H1 (cell line): ENCODE data around the gene TSKS. TPM values are rescaled to one million over a fixed set of nuclear protein-coding genes. Genes with fewer than 3 reads are reported as not detected.

Experiments used
- CTCF ChIA-PET: fragments of 300-600 bp; sonication (Branson Sonifier 250); formaldehyde crosslinking; loops from one replicate; lab custom pipeline; 2021; ENCODE audit not compliant: partially characterized antibody; lab: Charles Lee
- POLR2A ChIA-PET: fragments of 300-600 bp; sonication (Branson Sonifier 250); formaldehyde crosslinking; loops from one replicate; lab custom pipeline; 2021; ENCODE audit warnings: inconsistent platforms; ENCODE audit not compliant: partially characterized antibody; lab: Charles Lee
- DNase-seq, 2 experiments: peaks; one replicate each; pipeline versions ENCODE4 v3.0.0 to v3.0.0-alpha.2; 2010 to 2022; ENCODE audit warnings: low spot score in 2 of 2, low read depth in 1 of 2, mixed read lengths in 1 of 2
- FAIRE-seq: peaks from 2 replicates; lab custom pipeline; 2011; peaks lifted over from hg19 to GRCh38; lab: Jason Lieb, UNC
- H2AFZ ChIP-seq: 2 replicates; pipeline ENCODE4 v1.8.1; 2012; ENCODE audit warnings: low read length, inconsistent platforms
- H2AK5ac ChIP-seq: 2 replicates; pipeline ENCODE4 v1.6.1; 2013; ENCODE audit warnings: low read depth, low read length
- H2BK120ac ChIP-seq: replicated peaks from 2 replicates; pipeline ENCODE3; 2013; ENCODE audit warnings: low read depth, low read length, inconsistent platforms
- H2BK12ac ChIP-seq: 2 replicates; pipeline ENCODE4 v1.6.1; 2013; ENCODE audit warnings: low read depth, low read length
- H2BK15ac ChIP-seq: 2 replicates; pipeline ENCODE4 v1.6.1; 2013; ENCODE audit warnings: low read length
- H2BK20ac ChIP-seq: 2 replicates; pipeline ENCODE4 v1.6.1; 2013; ENCODE audit warnings: low read length
- H2BK5ac ChIP-seq: 2 replicates; pipeline ENCODE4 v1.6.1; 2013; ENCODE audit warnings: low read depth, low read length
- H3K14ac ChIP-seq: 2 replicates; pipeline ENCODE4 v1.6.1; 2013; ENCODE audit warnings: inconsistent platforms; ENCODE audit not compliant: insufficient read length
- H3K18ac ChIP-seq: 2 replicates; pipeline ENCODE4 v1.6.1; 2013; ENCODE audit warnings: low read length; ENCODE audit errors: extremely low read depth
- H3K23ac ChIP-seq: 2 replicates; pipeline ENCODE4 v1.6.1; 2013; ENCODE audit warnings: inconsistent platforms; ENCODE audit not compliant: insufficient read length
- H3K23me2 ChIP-seq: 2 replicates; pipeline ENCODE4 v1.6.1; 2013; ENCODE audit warnings: low read depth, low read length
- H3K27ac ChIP-seq: 2 replicates; pipeline ENCODE4 v1.6.1; 2011; ENCODE audit warnings: low read depth, low read length, inconsistent platforms
- H3K27me3 ChIP-seq, 4 experiments: replicated peaks in 1 of 4; 1 replicate in 1 of 4; 2 replicates in 3 of 4; pipeline versions ENCODE4 v1.6.1 to v1.8.1; 2011 to 2013; ENCODE audit warnings: low read length in 3 of 4, mild to moderate bottlenecking in 3 of 4, inconsistent platforms in 2 of 4, mixed read lengths in 2 of 4, moderate library complexity in 1 of 4; ENCODE audit not compliant: control insufficient read depth in 3 of 4, insufficient read depth in 3 of 4; ENCODE audit errors: extremely low read depth in 1 of 4
- H3K36me3 ChIP-seq, 4 experiments: 2 replicates each; pipeline versions ENCODE4 v1.6.1 to v1.8.1; 2011 to 2013; ENCODE audit warnings: mild to moderate bottlenecking in 4 of 4, low read length in 3 of 4, moderate library complexity in 2 of 4, control low read depth in 1 of 4, inconsistent platforms in 1 of 4; ENCODE audit not compliant: insufficient read depth in 4 of 4, control insufficient read depth in 2 of 4
- H3K4ac ChIP-seq: replicated peaks from 2 replicates; pipeline ENCODE3; 2013; ENCODE audit warnings: low read length, low read depth, mixed read lengths, inconsistent platforms; ENCODE audit not compliant: insufficient read length
- H3K4me1 ChIP-seq, 4 experiments: replicated peaks in 1 of 4; 1 replicate in 1 of 4; 2 replicates in 3 of 4; pipeline versions ENCODE4 v1.6.1 to v1.8.1; 2011 to 2013; ENCODE audit warnings: low read length in 3 of 4, inconsistent platforms in 2 of 4, mixed read lengths in 1 of 4; ENCODE audit not compliant: insufficient read depth in 4 of 4, control insufficient read depth in 3 of 4
- H3K4me2 ChIP-seq, 2 experiments: 2 replicates each; pipeline versions ENCODE4 v1.6.1 to v1.8.1; 2011 to 2013; ENCODE audit warnings: low read depth in 2 of 2, low read length in 2 of 2, control low read depth in 1 of 2, inconsistent platforms in 1 of 2, mild to moderate bottlenecking in 1 of 2; ENCODE audit not compliant: insufficient read depth in 1 of 2
- H3K4me3 ChIP-seq, 4 experiments: fragments of 200-600, 300-600 bp in 1 of 4; sonication (generic), shearing (Covaris generic), sonication (Bioruptor Twin) in 1 of 4; 2 replicates each; pipeline versions ENCODE4 v1.5.1 to v1.8.1; 2011 to 2016; ENCODE audit warnings: low read length in 4 of 4, low read depth in 3 of 4, control low read depth in 2 of 4, inconsistent platforms in 2 of 4, mild to moderate bottlenecking in 2 of 4, mixed read lengths in 1 of 4, moderate library complexity in 1 of 4; ENCODE audit not compliant: insufficient read depth in 2 of 4; ENCODE audit errors: extremely low read depth in 1 of 4
- H3K56ac ChIP-seq: replicated peaks from 2 replicates; pipeline ENCODE3; 2013; ENCODE audit warnings: low read depth, mild to moderate bottlenecking, mixed read lengths, low read length, inconsistent platforms; ENCODE audit not compliant: insufficient read length
- H3K79me1 ChIP-seq: 2 replicates; pipeline ENCODE4 v1.6.1; 2013; ENCODE audit warnings: low read depth, low read length, control low read depth
- H3K79me2 ChIP-seq, 2 experiments: 2 replicates each; pipeline versions ENCODE4 v1.6.1 to v1.8.1; 2012 to 2013; ENCODE audit warnings: low read length in 2 of 2, mild to moderate bottlenecking in 2 of 2, inconsistent platforms in 1 of 2; ENCODE audit not compliant: insufficient read depth in 2 of 2, control insufficient read depth in 1 of 2
- H3K9ac ChIP-seq, 4 experiments: replicated peaks in 1 of 4; 1 replicate in 1 of 4; 2 replicates in 3 of 4; pipeline versions ENCODE4 v1.6.1 to v1.8.1; 2011 to 2013; ENCODE audit warnings: low read depth in 3 of 4, low read length in 3 of 4, control low read depth in 2 of 4, mild to moderate bottlenecking in 2 of 4, moderate library complexity in 2 of 4, inconsistent platforms in 1 of 4; ENCODE audit errors: extremely low read depth in 1 of 4
- H3K9me3 ChIP-seq, 2 experiments: 2 replicates each; pipeline versions ENCODE4 v1.6.1 to v1.8.1; 2012 to 2013; ENCODE audit warnings: mild to moderate bottlenecking in 2 of 2, moderate library complexity in 2 of 2, control low read depth in 1 of 2, inconsistent platforms in 1 of 2, low read depth in 1 of 2, low read length in 1 of 2, mixed read lengths in 1 of 2; ENCODE audit not compliant: insufficient read depth in 2 of 2
- H4K20me1 ChIP-seq, 2 experiments: replicated peaks in 1 of 2; 2 replicates each; pipeline versions ENCODE3 to v1.8.1; 2011 to 2013; ENCODE audit warnings: inconsistent platforms in 2 of 2, low read length in 2 of 2, mild to moderate bottlenecking in 1 of 2; ENCODE audit not compliant: insufficient read depth in 2 of 2, control insufficient read depth in 1 of 2
- H4K5ac ChIP-seq: 2 replicates; pipeline ENCODE4 v1.6.1; 2013; ENCODE audit warnings: low read length, low read depth, mixed read lengths, inconsistent platforms; ENCODE audit not compliant: insufficient read length
- H4K8ac ChIP-seq: 2 replicates; pipeline ENCODE4 v1.8.0; 2013; ENCODE audit warnings: mild to moderate bottlenecking, moderate library complexity, low read length, inconsistent platforms; ENCODE audit not compliant: insufficient read depth; ENCODE audit errors: extremely low read depth
- H4K91ac ChIP-seq: replicated peaks from 2 replicates; pipeline ENCODE3; 2013; ENCODE audit warnings: low read length, mixed read lengths, inconsistent platforms; ENCODE audit not compliant: insufficient read length
- MAX ChIP-seq: IDR thresholded peaks from 2 replicates; pipeline ENCODE4 v1.6.1; 2012; ENCODE audit warnings: inconsistent platforms
- SP4 ChIP-seq: IDR thresholded peaks from 2 replicates; pipeline ENCODE4 v1.6.1; 2012; ENCODE audit warnings: low read length, inconsistent platforms
- TAF7 ChIP-seq: optimal IDR thresholded peaks from 2 replicates; pipeline ENCODE3; 2011; ENCODE audit warnings: low read depth, mild to moderate bottlenecking, inconsistent platforms, low read length, moderate library complexity, borderline replicate concordance
- WGBS, 2 experiments: shearing (Covaris generic) in 1 of 2; methylation state at CpG; one replicate each; pipeline versions ENCODE4 v1.1.6 to v1.1.7; 2013 to 2015; ENCODE audit warnings: low lambda C conversion rate in 2 of 2, mixed read lengths in 2 of 2, inconsistent platforms in 1 of 2, low coverage in 1 of 2, missing lambda C conversion rate in 1 of 2; ENCODE audit not compliant: insufficient replicate concordance in 2 of 2, insufficient coverage in 1 of 2, insufficient read length in 1 of 2; ENCODE audit errors: extremely low coverage in 1 of 2, missing lambda C conversion rate in 1 of 2; 5-methylcytosine and 5-hydroxymethylcytosine counted together
- polyA plus RNA-seq, 7 experiments: library from polyadenylated mRNA; depleted of rRNA in 3 of 7; stranded (reverse) in 5 of 7; unstranded in 2 of 7; fragments of >200 nt in 5 of 7; fragments of 200-250 nt in 2 of 7; gene quantifications; 1 replicate in 5 of 7; 2 replicates in 1 of 7; 4 replicates in 1 of 7; pipeline versions ENCODE4 v1.2.1 to v1.2.3, GENCODE V29; 2011 to 2013; ENCODE audit warnings: missing spikeins in 2 of 7, mixed read lengths in 2 of 7
- total RNA-seq: library from RNA; stranded (reverse); fragmentation: NEBNext Ultra II Directional; extraction: Animal tissue kit (Norgen Biotek cat#: 25700); gene quantifications from 2 replicates; pipeline ENCODE4 v1.2.1, GENCODE V29; 2021

The TSKS gene
- total and polyA plus RNA-seq, 2 of the 8 experiments (the other 6 are each of a cell fraction or from before 2014, with no cell fraction given): 0.21 TPM; not detected in 1

GRCh38 chr19:49700563-49700962, 62.5 kb downstream of the TSKS start:
- H3K4me3 ChIP-seq: no peak overlapping the region
- H4K8ac ChIP-seq: no peak overlapping the region; the same call in 1 of the 2 replicates
- no peak overlapping the region for H3K14ac ChIP-seq
- no peak overlapping the region for H2AK5ac ChIP-seq
- no peak overlapping the region for H3K18ac ChIP-seq
- no peak overlapping the region for H2AFZ ChIP-seq
- POLR2A ChIA-PET: interaction anchor here (0.6 to 3.9 kb wide), 9 partner anchors 9 to 97 kb away, joined by 3 to 14 read pairs (median 4); partner anchors contain the start of genes ADM5 and CPT1C
- H4K5ac ChIP-seq: no peak overlapping the region
- CTCF ChIA-PET: interaction anchor here (0.6 to 1.2 kb wide), 5 partner anchors 11 to 130 kb away, joined by 3 to 4 read pairs (median 3); partner anchors contain the start of gene ADM5
- H3K4me1 ChIP-seq: no peaks in the 10 kb centered on the region
- H3K79me2 ChIP-seq: no peaks in the 10 kb centered on the region
- H4K91ac ChIP-seq: no peak overlapping the region
- no peak overlapping the region for H3K4ac ChIP-seq
- no peak overlapping the region for H3K4me2 ChIP-seq
- no peak overlapping the region for H3K23ac ChIP-seq
- no peak overlapping the region for H2BK120ac ChIP-seq
- no peak overlapping the region for H3K56ac ChIP-seq
- no peaks in the 10 kb centered on the region for H3K27me3 ChIP-seq
- TF ChIP-seq MAX: no peak
- TF ChIP-seq SP4: no peak
- TF ChIP-seq TAF7: no peak
- peaks cover 8 to 26% (median 19%) of the 10 kb centered on the region in 4 experiments for H3K36me3 ChIP-seq
- no peaks in the 10 kb centered on the region for H3K79me1 ChIP-seq
- H2BK5ac ChIP-seq: no peak overlapping the region
- no peak overlapping the region for H3K9ac ChIP-seq
- no peak overlapping the region for H2BK20ac ChIP-seq
- H3K27ac ChIP-seq: no peak overlapping the region
- WGBS, 2 experiments: 91% methylated on average over 11 of the region's 11 CpGs; no CpG with 5 or more reads in 1 of the 2 experiments
- peaks cover 0 to 1% of the 10 kb centered on the region in 2 experiments for H4K20me1 ChIP-seq
- no peak overlapping the region for H2BK15ac ChIP-seq
- DNase-seq (no peak), FAIRE-seq (no peak)
- H3K23me2 ChIP-seq: no peaks in the 10 kb centered on the region
- no peaks in the 10 kb centered on the region for H3K9me3 ChIP-seq
- no peak overlapping the region for H2BK12ac ChIP-seq
